ENCODE measurements around the gene PIWIL4. TPM values are rescaled to one million over a fixed set of nuclear protein-coding genes. Genes with fewer than 3 reads are reported as not detected.

The PIWIL4 gene
- total and polyA plus RNA-seq, 9 of the 15 experiments (the other 6 are each of a cell fraction or from before 2014, with no cell fraction given), result 6.3 to 17.0 (median 10.8) TPM

DNA sequence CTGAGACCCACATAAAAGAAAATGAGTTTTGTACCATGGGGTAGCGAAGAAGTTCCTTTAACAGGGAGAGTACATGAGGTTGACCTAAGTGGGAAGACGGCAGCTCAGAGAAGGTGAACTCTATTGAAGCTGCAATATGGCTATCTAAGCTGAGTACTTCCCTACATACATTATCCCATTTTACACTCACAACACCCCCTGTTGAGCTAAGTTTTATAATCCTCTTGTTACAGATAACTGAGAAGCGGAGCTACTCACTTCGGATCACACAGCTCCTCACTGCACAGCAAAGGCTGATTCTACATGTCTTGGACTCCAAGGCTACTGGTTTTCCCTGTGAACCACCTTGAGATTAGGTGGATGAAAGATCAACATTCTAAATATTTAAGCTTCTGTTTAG is 8.2 kb upstream of the PIWIL4 start:
- Histone ChIP-seq H2AFZ (ENCODE audit: low read depth, low read length) (peak overlapping the region; percentile 67), H3K4me1 (replicated peaks in 1 of 2; ENCODE audit: control insufficient read depth in 2 of 2, insufficient read depth in 2 of 2, low read length in 2 of 2) (peaks cover 0 to 24% of the 10 kb centered on the region in 2 experiments; a peak in 4 of 5 replicates), H4K20me1 (replicated peaks; ENCODE audit: control insufficient read depth, insufficient read depth, low read length) (no peaks in the 10 kb centered on the region), H3K27ac (ENCODE audit: extremely low read depth, low read depth, low read length) (peak overlapping the region; percentile 35; the same call in 1 of the 3 replicates), H3K9me3 (replicated peaks; ENCODE audit: control insufficient read depth, insufficient read depth, low read depth, low read length) (no peaks in the 10 kb centered on the region), H3K9ac (ENCODE audit: insufficient read depth in 1 of 2, low read depth in 2 of 2, low read length in 2 of 2) (no peak overlapping the region; a peak in 1 of 4 replicates), H3K4me2 (ENCODE audit: insufficient read depth, low read length) (no peak overlapping the region; the same call in 1 of the 2 replicates), H3K9me1 (ENCODE audit: control insufficient read depth, insufficient read depth, low read length) (no peaks in the 10 kb centered on the region), H3K36me3 (ENCODE audit: control insufficient read depth, insufficient read depth, low read length) (no peaks in the 10 kb centered on the region), H3K27me3 (ENCODE audit: control insufficient read depth in 2 of 2, insufficient read depth in 2 of 2, low read length in 2 of 2) (no peaks in the 10 kb centered on the region; a peak in 1 of 5 replicates), H3K79me2 (ENCODE audit: control insufficient read depth, insufficient read depth, low read length) (no peaks in the 10 kb centered on the region), H3K4me3 (no peak overlapping the region)
- 16% methylated on average over 4 of the region's 4 CpGs for WGBS (ENCODE audit: insufficient coverage, low coverage, missing lambda C conversion rate)
- ChIA-PET CTCF (ENCODE audit: low intra/inter-chr PET ratio) (no interaction called here), POLR2A (interaction anchor here (0.6 to 1.6 kb wide), 3 partner anchors 12 to 545 kb away, joined by 3 to 5 read pairs (median 3); no protein-coding TSS in a partner anchor)
- intact Hi-C loops (cut with micrococcal nuclease) (no loop called here), in situ Hi-C loops (cut with MboI) (no loop called here)
- DNase-seq (ENCODE audit: extremely low read depth in 1 of 4, low spot score in 3 of 4), result peak in 1 of 4 experiments; percentile 55
- ATAC-seq, result peak; percentile 68
- BruUV-seq (replicated peaks), result no TSS peak
- no peak for FAIRE-seq
- no peak for TF ChIP-seq NFE2L1 (tag; IDR thresholded peaks at IDR 0.05; ENCODE audit: borderline replicate concordance, low read depth)
- TF ChIP-seq ZNF121 (CRISPR knock-in tag; conservative IDR thresholded peaks at IDR 0.05), result no peak
- peak in 1 of 2 experiments; percentile 20; a peak in 1 of 4 replicates for TF ChIP-seq MAZ (CRISPR knock-in tag; conservative IDR thresholded peaks at IDR 0.05 in 1 of 2, IDR thresholded peaks at IDR 0.05 in 1 of 2)
- TF ChIP-seq CSDE1 (IDR thresholded peaks at IDR 0.05), result no peak
- no peak for TF ChIP-seq KDM4B (IDR thresholded peaks at IDR 0.05; ENCODE audit: borderline replicate concordance in 2 of 2, low read depth in 1 of 2)
- TF ChIP-seq, protein P1, sequence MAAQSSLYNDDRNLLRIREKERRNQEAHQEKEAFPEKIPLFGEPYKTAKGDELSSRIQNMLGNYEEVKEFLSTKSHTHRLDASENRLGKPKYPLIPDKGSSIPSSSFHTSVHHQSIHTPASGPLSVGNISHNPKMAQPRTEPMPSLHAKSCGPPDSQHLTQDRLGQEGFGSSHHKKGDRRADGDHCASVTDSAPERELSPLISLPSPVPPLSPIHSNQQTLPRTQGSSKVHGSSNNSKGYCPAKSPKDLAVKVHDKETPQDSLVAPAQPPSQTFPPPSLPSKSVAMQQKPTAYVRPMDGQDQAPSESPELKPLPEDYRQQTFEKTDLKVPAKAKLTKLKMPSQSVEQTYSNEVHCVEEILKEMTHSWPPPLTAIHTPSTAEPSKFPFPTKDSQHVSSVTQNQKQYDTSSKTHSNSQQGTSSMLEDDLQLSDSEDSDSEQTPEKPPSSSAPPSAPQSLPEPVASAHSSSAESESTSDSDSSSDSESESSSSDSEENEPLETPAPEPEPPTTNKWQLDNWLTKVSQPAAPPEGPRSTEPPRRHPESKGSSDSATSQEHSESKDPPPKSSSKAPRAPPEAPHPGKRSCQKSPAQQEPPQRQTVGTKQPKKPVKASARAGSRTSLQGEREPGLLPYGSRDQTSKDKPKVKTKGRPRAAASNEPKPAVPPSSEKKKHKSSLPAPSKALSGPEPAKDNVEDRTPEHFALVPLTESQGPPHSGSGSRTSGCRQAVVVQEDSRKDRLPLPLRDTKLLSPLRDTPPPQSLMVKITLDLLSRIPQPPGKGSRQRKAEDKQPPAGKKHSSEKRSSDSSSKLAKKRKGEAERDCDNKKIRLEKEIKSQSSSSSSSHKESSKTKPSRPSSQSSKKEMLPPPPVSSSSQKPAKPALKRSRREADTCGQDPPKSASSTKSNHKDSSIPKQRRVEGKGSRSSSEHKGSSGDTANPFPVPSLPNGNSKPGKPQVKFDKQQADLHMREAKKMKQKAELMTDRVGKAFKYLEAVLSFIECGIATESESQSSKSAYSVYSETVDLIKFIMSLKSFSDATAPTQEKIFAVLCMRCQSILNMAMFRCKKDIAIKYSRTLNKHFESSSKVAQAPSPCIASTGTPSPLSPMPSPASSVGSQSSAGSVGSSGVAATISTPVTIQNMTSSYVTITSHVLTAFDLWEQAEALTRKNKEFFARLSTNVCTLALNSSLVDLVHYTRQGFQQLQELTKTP (IDR thresholded peaks at IDR 0.05; ENCODE audit: low read depth in 1 of 2, partially characterized antibody in 2 of 2), result no peak
- no peak for TF ChIP-seq ZFP36 (IDR thresholded peaks at IDR 0.05; ENCODE audit: low read depth, low read length, partially characterized antibody)
- TF ChIP-seq ZSCAN29 (IDR thresholded peaks at IDR 0.05), result no peak
- TF ChIP-seq KDM5B (IDR thresholded peaks at IDR 0.05; ENCODE audit: insufficient replicate concordance, low read depth, low read length), result no peak
- TF ChIP-seq ZNF830 (CRISPR knock-in tag; IDR thresholded peaks at IDR 0.05), result no peak
- no peak for TF ChIP-seq COPS2 (conservative IDR thresholded peaks at IDR 0.05)
- TF ChIP-seq ZNF592 (IDR thresholded peaks at IDR 0.05), result peak; percentile 12; the same call in 1 of the 2 replicates
